ENCODE measurements around the gene NEK8. TPM values are rescaled to one million over a fixed set of nuclear protein-coding genes. Genes with fewer than 3 reads are reported as not detected.

NEK8 gene
- total and polyA plus RNA-seq, 9 of the 15 experiments (the other 6 are each of a cell fraction or from before 2014, with no cell fraction given) = 0.98 to 16.6 (median 4.6) TPM

GRCh38 chr17:28747801-28748750, 19.5 kb downstream of the NEK8 start:
- in situ Hi-C loops (cut with MboI) (no loop called here), intact Hi-C loops (cut with micrococcal nuclease) (no loop called here)
- Histone ChIP-seq H3K27ac (ENCODE audit: extremely low read depth, low read depth, low read length) (no peak overlapping the region), H3K9me3 (replicated peaks; ENCODE audit: control insufficient read depth, insufficient read depth, low read depth, low read length) (no peaks in the 10 kb centered on the region), H3K4me3 (no peak overlapping the region), H3K36me3 (ENCODE audit: control insufficient read depth, insufficient read depth, low read length) (peaks cover 75% of the 10 kb centered on the region), H4K20me1 (replicated peaks; ENCODE audit: control insufficient read depth, insufficient read depth, low read length) (peaks cover 27% of the 10 kb centered on the region), H3K27me3 (ENCODE audit: control insufficient read depth in 2 of 2, insufficient read depth in 2 of 2, low read length in 2 of 2) (no peaks in the 10 kb centered on the region), H2AFZ (ENCODE audit: low read depth, low read length) (no peak overlapping the region), H3K9ac (ENCODE audit: insufficient read depth in 1 of 2, low read depth in 2 of 2, low read length in 2 of 2) (peak overlapping the region in 1 of 2 experiments; percentile 31; a peak in 1 of 4 replicates), H3K4me1 (replicated peaks in 1 of 2; ENCODE audit: control insufficient read depth in 2 of 2, insufficient read depth in 2 of 2, low read length in 2 of 2) (peaks cover 22 to 56% of the 10 kb centered on the region in 2 experiments), H3K9me1 (ENCODE audit: control insufficient read depth, insufficient read depth, low read length) (no peaks in the 10 kb centered on the region), H3K4me2 (ENCODE audit: insufficient read depth, low read length) (no peak overlapping the region), H3K79me2 (ENCODE audit: control insufficient read depth, insufficient read depth, low read length) (peaks cover 67% of the 10 kb centered on the region)
- DNase-seq (ENCODE audit: extremely low read depth in 1 of 4, low spot score in 3 of 4) (no peak), ATAC-seq (no peak), FAIRE-seq (no peak)
- POLR2A ChIA-PET = interaction anchor here (0.6 to 17.4 kb wide), 10 partner anchors 13 to 198 kb away, joined by 3 to 367 read pairs (median 4); partner anchors contain the start of genes NEK8, RPL23A and TLCD1
- BruUV-seq (replicated peaks) = no TSS peak
- CTCF ChIA-PET (ENCODE audit: low intra/inter-chr PET ratio) = interaction anchor here (6.8 kb wide), 1 partner anchor 21 kb away, joined by 117 read pairs; the partner anchor contains the start of genes NEK8 and TLCD1
- WGBS (ENCODE audit: insufficient coverage, low coverage, missing lambda C conversion rate) = 94% methylated on average over 18 of the region's 18 CpGs
- TF ChIP-seq PTRF (tag; IDR thresholded peaks at IDR 0.05) (no peak), FOXK1 (CRISPR knock-in tag; IDR thresholded peaks at IDR 0.05; ENCODE audit: borderline replicate concordance) (0 out of 2 replicates have a peak, but pooled peaks have one; percentile 30), PREB (CRISPR knock-in tag; IDR thresholded peaks at IDR 0.05) (no peak), RBM39 (optimal IDR thresholded peaks at IDR 0.05; ENCODE audit: low read depth, low read length) (no peak), LEF1 (IDR thresholded peaks at IDR 0.05) (no peak), MEF2D (tag; conservative IDR thresholded peaks at IDR 0.05; ENCODE audit: low read depth) (no peak), ZNF124 (CRISPR knock-in tag; IDR thresholded peaks at IDR 0.05) (no peak), MAX (CRISPR knock-in tag; IDR thresholded peaks at IDR 0.05) (0 out of 2 replicates have a peak, but pooled peaks have one; percentile 2), SUPT5H (IDR thresholded peaks at IDR 0.05) (0 out of 2 replicates have a peak, but pooled peaks have one; percentile 4), MIER1 (IDR thresholded peaks at IDR 0.05; ENCODE audit: low read depth) (no peak), SIN3B (IDR thresholded peaks at IDR 0.05; ENCODE audit: low read depth) (no peak), PHF21A (IDR thresholded peaks at IDR 0.05; ENCODE audit: borderline replicate concordance, low read depth) (no peak), SNRNP70 (optimal IDR thresholded peaks at IDR 0.05; ENCODE audit: low read depth, low read length) (no peak), ZNF75A (CRISPR knock-in tag; IDR thresholded peaks at IDR 0.05) (no peak), CEBPZ (IDR thresholded peaks at IDR 0.05; ENCODE audit: borderline replicate concordance, low read depth, low read length) (no peak), ATF7 (IDR thresholded peaks at IDR 0.05) (no peak), PML (IDR thresholded peaks at IDR 0.05; ENCODE audit: low read length) (no peak), RBFOX2 (IDR thresholded peaks at IDR 0.05; ENCODE audit: low read depth, low read length) (peak; percentile 52; the same call in 1 of the 2 replicates), SMAD2 (IDR thresholded peaks at IDR 0.05; ENCODE audit: low read depth, low read length) (no peak)

Measured in K562 (cell line).